MCF 10A (cell line): ENCODE measurements around the gene IRX1. TPM values are rescaled to one million over a fixed set of nuclear protein-coding genes. Genes with fewer than 3 reads are reported as not detected.

ENCODE experiments used
- BruUV-seq: library from RNA; stranded (reverse); fragments of 400-500 nt; replicated peaks from 2 replicates; lab custom pipeline; 2021; lab: Mats Ljungman, UMichigan
- CTCF ChIA-PET: fragments of 300-600 bp; sonication (Branson Sonifier 250); formaldehyde crosslinking; extraction: SDS; loops from one replicate; lab custom pipeline; 2021; ENCODE audit warnings: antibody characterized with exemption, inconsistent platforms; lab: Yijun Ruan, JAX
- POLR2A ChIA-PET: fragments of 300-600, 350-650 bp; sonication (Branson Sonifier 250); formaldehyde crosslinking; extraction: SDS; loops from one replicate; lab custom pipeline; 2020; ENCODE audit warnings: antibody characterized with exemption, inconsistent platforms; lab: Yijun Ruan, JAX
- DNase-seq: peaks from one replicate; pipeline ENCODE4 v3.0.0-alpha.2; 2018; ENCODE audit not compliant: unreplicated experiment
- H3K27ac Mint-ChIP-seq: one replicate; pipeline ENCODE4 v1.8.0; 2022; ENCODE audit warnings: mild to moderate bottlenecking, low read depth, mixed read lengths; ENCODE audit not compliant: unreplicated experiment
- H3K27me3 Mint-ChIP-seq: one replicate; pipeline ENCODE4 v1.8.0; 2022; ENCODE audit warnings: mixed read lengths; ENCODE audit not compliant: insufficient read depth, unreplicated experiment
- H3K36me3 Mint-ChIP-seq: one replicate; pipeline ENCODE4 v1.8.0; 2022; ENCODE audit warnings: mild to moderate bottlenecking, moderate library complexity, mixed read lengths; ENCODE audit not compliant: insufficient read depth, unreplicated experiment
- H3K4me1 Mint-ChIP-seq: one replicate; pipeline ENCODE4 v1.8.0; 2022; ENCODE audit warnings: mixed read lengths; ENCODE audit not compliant: insufficient read depth, unreplicated experiment
- H3K4me3 Mint-ChIP-seq: one replicate; pipeline ENCODE4 v1.8.0; 2022; ENCODE audit warnings: mild to moderate bottlenecking, moderate library complexity, mixed read lengths; ENCODE audit not compliant: unreplicated experiment
- H3K9me3 Mint-ChIP-seq: one replicate; pipeline ENCODE4 v1.8.0; 2022; ENCODE audit warnings: mixed read lengths; ENCODE audit not compliant: unreplicated experiment
- CTCF ChIP-seq: fragments of 200-600 bp; IDR thresholded peaks from one replicate; pipeline ENCODE4 v1.8.0; 2022; ENCODE audit warnings: antibody characterized with exemption, mild to moderate bottlenecking; ENCODE audit not compliant: unreplicated experiment
- intact Hi-C: fragments of 100-400 bp; cut with micrococcal nuclease; formaldehyde crosslinking; loops from 2 replicates; pipeline ENCODE4 v1.14.1; 2022
- total RNA-seq: library from RNA; stranded (reverse); gene quantifications from 2 replicates; pipeline ENCODE4 v1.2.3, GENCODE V29; 2022

The IRX1 gene
- total RNA-seq, 1 experiment from 2014 or later = 15.5 TPM

GRCh38 chr5:3613726-3614125, 18.1 kb downstream of the IRX1 start:
- no peak overlapping the region for H3K27ac Mint-ChIP-seq
- BruUV-seq = no TSS peak
- TF ChIP-seq CTCF = no peak
- ChIA-PET POLR2A (interaction anchor here (0.6 kb wide), 1 partner anchor 130 kb away, joined by 3 read pairs; no protein-coding TSS in a partner anchor), CTCF (interaction anchor here (0.6 kb wide), 1 partner anchor 303 kb away, joined by 4 read pairs; no protein-coding TSS in a partner anchor)
- H3K27me3 Mint-ChIP-seq = no peaks in the 10 kb centered on the region
- H3K9me3 Mint-ChIP-seq = no peaks in the 10 kb centered on the region
- H3K4me1 Mint-ChIP-seq = peaks cover 10% of the 10 kb centered on the region
- no peak for DNase-seq
- H3K4me3 Mint-ChIP-seq = no peak overlapping the region
- intact Hi-C loops = no loop called here
- H3K36me3 Mint-ChIP-seq = peaks cover 30% of the 10 kb centered on the region

- Mint-ChIP-seq H3K4me3 (no peak overlapping the region), H3K36me3 (peaks cover 28% of the 10 kb centered on the region), H3K9me3 (no peaks in the 10 kb centered on the region), H3K27me3 (no peaks in the 10 kb centered on the region), H3K27ac (no peak overlapping the region), H3K4me1 (peaks cover 10% of the 10 kb centered on the region)
- no TSS peak for BruUV-seq
- intact Hi-C loops = no loop called here
- no peak for TF ChIP-seq CTCF
- ChIA-PET POLR2A (no interaction called here), CTCF (no interaction called here)
- no peak for DNase-seq
These were observed 19.6 kb downstream of the IRX1 start for GRCh38 chr5:3615217-3615616.

- TF ChIP-seq CTCF = no peak
- H3K36me3 Mint-ChIP-seq = peaks cover 28% of the 10 kb centered on the region
- BruUV-seq = no TSS peak
These were observed 20.2 kb downstream of the IRX1 start for GRCh38 chr5:3615829-3616228.

GRCh38 chr5:3619579-3619978, 23.9 kb downstream of the IRX1 start:
- Mint-ChIP-seq H3K4me1 (no peaks in the 10 kb centered on the region), H3K9me3 (no peaks in the 10 kb centered on the region), H3K4me3 (no peak overlapping the region), H3K36me3 (peaks cover 16% of the 10 kb centered on the region), H3K27ac (no peak overlapping the region), H3K27me3 (no peaks in the 10 kb centered on the region)
- no TSS peak for BruUV-seq
- ChIA-PET CTCF (interaction anchor here (0.6 to 0.9 kb wide), 2 partner anchors 316 to 815 kb away, joined by 3 to 4 read pairs; no protein-coding TSS in a partner anchor), POLR2A (interaction anchor here (0.6 to 0.7 kb wide), 2 partner anchors 26 to 861 kb away, joined by 3 read pairs; no protein-coding TSS in a partner anchor)
- no peak for TF ChIP-seq CTCF
- intact Hi-C loops = no loop called here
- no peak for DNase-seq

More at GRCh38 chr5:3615829-3616228, 20.2 kb downstream of the IRX1 start:
- Mint-ChIP-seq H3K4me3 (no peak overlapping the region), H3K27ac (no peak overlapping the region), H3K27me3 (no peaks in the 10 kb centered on the region), H3K9me3 (no peaks in the 10 kb centered on the region), H3K4me1 (peaks cover 10% of the 10 kb centered on the region)
- ChIA-PET POLR2A (no interaction called here), CTCF (no interaction called here)
- DNase-seq = no peak
- intact Hi-C loops = no loop called here
